Stimulated activated CD4-positive, alpha-beta T cell treated with anti-CD3 and anti-CD28 coated beads, Interleukin-1b, Interleukin-23, amount 100 ng/mL, for 24 hours (primary cell): ENCODE measurements around the gene RASD2.
"Not testable (repeated sequence)": the region's sequence is repeated elsewhere in the genome, so short reads cannot be mapped to it uniquely, and the experiment has no call there.

Experiments used
- DNase-seq, 4 experiments: peaks; one replicate each; pipeline ENCODE4 v3.0.0-alpha.2; 2020; ENCODE audit warnings: low read depth in 4 of 4, low spot score in 1 of 4

RASD2 gene, protein sequence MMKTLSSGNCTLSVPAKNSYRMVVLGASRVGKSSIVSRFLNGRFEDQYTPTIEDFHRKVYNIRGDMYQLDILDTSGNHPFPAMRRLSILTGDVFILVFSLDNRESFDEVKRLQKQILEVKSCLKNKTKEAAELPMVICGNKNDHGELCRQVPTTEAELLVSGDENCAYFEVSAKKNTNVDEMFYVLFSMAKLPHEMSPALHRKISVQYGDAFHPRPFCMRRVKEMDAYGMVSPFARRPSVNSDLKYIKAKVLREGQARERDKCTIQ

DNA sequence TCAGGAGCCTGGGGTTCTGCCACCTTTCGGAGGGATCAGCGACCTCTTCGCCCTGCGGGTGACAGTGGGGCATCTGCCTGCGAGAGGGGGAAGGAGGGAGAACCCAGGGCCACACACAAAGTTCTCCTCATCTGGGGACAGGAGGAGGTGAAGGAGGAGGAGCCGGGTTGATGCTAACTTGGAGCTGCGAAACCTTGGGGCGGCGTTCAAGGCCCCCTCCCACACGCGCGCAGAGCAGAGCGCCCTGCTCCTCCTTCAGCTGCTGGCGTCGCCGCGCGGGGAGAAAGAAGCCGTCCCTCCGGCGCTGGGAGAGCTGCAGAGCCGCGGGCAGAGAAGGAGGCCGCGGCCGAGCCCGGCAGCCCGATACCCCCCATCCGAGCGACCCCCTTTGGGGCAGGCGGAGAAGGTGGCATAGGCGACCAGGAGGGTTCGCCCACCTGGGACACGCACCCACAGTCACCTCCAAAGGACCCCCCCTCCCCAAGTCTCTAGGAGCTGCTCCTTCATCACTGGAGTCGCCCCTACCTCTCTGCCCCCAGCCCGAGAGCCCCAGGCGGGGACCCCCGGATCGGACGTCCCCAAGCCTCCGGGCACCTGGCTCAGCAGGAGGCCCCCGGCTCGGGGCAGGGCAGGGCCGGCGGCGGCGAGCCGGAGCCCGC, at the start of gene RASD2:
Gene RASD2, plus strand, starts transcription at position 237 of the 659 bp plus-strand sequence. CDS start 5,979 bp downstream, outside the sequence.
- DNase-seq: peak in 2 of 4 experiments; percentile 23 to 35

DNA sequence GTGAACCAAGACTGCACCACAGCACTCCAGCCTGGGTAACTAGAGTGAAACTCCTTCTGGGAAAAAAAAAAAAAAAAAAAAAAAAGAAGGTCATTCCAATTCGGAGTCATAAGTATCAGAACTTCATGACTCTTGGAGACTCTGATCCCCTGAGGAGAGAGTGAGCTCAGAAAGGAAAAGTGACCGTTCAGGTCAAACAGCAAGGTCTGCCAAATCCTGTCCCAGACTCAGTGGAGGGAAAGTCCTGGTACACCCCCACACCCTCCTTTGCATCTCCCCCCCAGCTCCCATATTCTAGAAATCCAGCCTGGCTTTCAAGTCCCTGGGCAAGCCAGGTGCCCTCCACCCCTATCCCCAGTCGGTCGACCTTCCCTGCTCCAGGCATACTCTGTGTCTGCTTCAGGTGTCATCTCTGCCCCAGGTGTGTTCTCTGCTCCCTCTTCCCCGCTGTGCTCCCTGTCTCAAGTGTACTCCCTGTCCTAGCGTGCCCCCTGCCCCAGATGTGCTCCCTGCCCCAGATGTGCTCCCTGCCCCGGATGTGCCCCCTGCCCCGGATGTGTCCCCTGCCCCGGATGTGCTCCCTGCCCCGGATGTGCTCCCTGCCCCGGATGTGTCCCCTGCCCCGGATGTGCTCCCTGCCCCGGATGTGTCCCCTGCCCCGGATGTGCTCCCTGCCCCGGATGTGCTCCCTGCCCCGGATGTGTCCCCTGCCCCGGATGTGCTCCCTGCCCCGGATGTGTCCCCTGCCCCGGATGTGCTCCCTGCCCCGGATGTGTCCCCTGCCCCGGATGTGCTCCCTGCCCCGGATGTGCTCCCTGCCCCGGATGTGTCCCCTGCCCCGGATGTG, 49.3 kb upstream of the RASD2 start:
- DNase-seq: not testable (repeated sequence)

DNA sequence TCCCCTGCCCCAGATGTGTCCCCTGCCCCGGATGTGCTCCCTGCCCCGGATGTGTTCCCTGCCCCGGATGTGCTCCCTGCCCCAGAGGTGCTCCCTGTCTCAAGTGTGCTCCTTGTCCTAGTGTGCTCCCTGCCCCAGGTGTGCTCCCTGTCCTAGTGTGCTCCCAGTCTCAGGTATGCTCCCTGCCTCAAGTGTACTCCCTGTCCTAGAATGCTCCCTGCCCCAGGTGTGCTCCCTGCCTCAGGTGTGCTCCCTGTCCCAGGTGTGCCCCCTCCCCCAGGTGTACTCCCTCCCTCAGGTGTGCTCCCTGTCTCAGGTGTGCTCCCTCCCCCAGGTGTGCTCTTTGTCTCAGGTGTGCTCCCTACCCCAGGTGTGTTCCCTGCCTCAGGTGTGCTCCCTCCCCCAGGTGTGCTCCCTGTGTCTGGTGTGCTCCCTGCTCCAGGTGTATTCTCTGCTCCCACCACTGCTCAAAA, 48.7 kb upstream of the RASD2 start:
- DNase-seq: no peak

DNA sequence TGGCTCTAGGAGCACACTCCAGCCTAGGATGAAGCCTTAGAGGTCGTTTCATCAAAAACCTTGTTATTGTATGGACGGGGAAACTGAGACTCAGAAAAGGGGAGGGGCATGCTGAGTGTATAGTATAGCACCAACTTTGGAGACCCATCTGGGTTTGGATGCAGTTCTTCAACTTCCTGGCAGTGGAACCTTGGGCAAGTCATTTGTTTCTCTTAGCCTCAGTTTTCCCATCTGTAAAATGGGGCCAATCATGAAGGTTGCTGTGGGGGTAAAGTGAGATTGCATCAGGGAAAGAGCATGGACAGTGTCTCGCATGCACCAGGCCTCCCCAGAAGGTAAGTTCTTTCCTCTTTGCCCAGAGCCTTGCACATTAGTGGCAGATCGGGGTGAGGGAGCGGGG, 47.6 kb upstream of the RASD2 start:
- no peak for DNase-seq

DNA sequence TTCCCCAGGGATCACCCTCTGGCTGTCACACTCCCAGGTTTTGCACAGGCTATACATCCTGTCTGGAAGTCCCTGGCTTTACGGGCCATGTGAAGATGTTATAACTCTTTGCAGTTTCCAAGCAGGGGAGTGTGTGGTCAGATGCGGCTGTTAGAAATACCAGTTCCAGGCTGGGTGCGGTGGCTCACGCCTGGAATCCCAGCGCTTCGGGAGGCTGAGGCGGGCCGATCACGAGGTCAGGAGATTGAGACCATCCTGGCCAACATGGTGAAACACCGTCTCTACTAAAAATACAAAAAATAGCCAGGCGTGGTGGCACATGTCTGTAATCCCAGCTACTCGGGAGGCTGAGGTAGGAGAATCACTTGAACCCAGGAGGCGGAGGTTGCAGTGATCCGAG, 44.9 kb upstream of the RASD2 start:
- DNase-seq: not testable (repeated sequence)

DNA sequence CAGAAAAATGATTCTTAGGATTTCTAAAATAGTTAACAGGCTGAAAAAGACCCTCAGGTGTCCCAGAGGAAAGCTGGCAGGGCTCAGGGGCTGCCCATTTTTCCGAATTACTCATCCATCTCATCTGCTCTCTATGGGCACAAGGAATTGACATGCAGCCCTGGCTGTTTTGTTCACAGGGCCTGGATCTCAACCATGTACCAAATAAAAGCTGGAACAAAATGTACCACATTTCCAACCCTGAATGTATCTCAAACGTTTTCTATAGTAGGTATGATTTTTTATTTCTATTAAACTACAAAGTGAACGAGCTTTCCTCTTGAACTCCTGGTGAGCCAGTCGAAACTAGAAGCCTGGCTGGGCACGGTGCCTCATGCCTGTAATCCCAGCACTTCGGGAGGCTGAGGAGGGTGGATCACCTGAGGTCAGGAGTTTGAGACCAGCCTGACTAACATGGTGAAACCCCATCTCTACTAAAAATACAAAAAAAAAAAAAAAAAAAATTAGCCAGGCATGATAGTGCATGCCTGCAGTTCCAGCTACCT, 43.8 kb upstream of the RASD2 start:
- DNase-seq: no peak

DNA sequence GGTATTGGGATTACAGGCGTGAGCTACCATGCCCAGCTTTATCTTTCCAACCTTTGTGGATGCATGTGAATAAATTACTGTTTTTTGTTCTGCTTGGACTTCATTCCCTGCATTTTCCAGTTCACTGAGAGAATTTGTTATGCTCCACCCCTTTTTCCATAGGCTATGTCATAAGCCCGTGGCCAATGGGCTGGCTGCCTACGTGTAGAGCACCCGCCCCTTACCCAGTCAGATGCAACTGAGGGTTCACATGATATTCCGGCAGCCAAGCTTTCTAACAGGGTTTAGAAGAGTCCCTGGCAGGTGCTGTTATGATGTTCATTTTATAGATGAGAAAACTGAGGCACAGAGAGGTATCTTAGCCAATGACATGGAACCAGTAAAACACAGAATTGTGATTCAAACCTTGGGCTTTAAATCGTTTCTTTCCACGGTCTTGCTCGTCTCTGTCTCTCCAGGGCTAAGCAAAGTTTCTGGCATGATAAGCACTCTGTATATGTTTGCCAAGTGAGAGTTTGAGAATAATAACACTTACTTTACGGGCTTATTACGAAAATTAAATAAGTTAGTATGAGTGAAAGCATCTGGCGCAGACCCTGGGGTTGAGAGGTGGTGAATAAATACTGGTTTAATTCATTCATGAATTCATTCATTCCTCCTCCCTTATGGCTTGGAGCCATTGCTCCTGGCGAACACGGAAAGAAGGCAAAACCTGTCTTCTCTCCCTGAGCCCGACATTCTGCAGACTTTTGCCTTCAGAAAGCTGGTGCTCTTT, 42.4 kb upstream of the RASD2 start:
- DNase-seq: no peak

DNA sequence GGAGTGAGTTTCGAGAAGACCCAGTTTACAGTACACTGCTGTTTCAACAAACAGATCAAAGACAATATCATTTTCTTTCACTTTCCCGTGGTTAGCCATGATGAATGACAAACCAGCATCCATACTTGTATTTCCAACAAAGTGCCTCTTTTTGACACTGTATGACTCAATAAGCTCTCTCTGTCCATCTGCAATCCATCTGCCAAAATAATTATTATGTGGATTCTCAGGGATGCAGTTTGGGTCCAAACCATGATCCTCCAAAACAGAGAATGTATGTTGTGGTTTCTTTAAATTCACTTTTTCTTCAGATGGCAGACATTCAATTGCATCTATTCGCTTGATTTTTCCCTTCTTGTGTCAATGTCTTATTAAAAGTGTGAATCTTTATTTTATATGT, 37.8 kb upstream of the RASD2 start:
- no peak for DNase-seq

DNA sequence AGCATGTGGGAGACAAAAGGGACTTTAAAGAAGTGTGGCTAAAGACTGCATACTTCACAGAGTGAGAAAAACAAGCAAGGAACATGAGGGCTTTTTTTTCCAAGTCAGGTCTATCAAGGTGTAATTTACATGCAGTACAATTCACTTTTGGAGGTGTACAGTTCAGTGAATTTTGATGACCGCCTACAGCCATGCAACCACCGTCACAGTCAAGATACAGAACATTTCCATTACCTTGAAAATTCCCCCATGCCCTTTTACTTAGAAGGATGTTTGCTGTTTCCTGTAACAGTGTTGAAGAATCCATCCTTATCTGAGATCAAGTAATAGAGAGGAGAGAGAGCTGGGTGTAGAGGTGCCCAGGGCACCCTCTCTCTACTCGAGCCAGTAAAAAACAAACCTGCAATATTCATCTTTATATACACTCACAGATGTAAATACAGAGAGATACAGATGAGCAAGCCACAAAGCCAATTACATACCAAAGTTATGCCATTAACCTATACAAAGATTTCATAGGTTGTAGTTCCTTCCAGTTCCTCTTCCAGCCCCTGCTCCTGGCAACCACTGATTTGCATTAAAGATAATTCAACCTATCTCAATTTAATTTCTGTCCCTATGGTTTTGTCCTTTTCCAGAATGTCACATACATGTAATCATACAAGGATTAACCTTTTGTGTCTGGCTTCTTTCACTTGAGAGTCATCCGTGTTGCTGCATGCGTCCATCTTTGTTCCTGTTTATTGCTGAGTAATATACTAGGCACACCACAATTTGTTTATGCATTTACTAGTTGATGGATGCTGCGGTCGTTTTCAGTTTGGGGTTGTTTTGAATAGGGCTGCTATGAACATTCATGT, 35.0 kb upstream of the RASD2 start:
- no peak for DNase-seq

DNA sequence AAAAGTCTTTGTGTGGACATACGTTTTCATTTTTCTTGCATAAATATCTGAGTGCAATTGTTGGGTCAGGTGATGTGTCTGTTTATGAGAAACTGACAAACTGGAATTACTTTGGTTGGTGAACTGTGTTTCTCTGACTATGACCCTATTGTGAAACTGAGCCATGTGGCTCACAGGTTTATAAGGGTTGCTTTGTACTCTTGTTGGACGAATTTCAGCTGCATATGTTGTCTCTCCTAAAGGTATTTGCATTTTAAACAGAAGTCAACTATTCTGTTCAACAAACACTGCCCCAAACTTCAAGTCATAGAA, 34.4 kb upstream of the RASD2 start:
- no peak for DNase-seq

DNA sequence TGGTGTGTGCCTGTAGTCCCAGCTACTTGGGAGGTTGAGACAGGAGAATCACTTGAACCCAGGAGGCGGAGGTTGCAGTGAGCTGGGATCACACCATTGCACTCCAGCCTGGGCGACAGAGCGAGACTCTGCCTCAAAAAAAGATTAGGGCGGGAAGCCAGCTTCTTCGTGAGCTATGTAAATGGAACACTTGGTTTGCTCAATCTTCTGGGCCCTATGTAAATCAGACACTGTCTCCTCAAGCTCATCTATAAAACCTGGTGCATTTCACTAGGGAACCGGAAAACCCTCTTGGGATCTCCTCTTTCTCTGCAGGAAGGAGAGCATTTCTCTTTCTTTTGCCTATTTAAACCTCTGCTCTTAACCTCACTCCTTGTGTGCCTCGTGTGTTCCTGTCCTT, 32.8 kb upstream of the RASD2 start:
- DNase-seq: not testable (repeated sequence)

DNA sequence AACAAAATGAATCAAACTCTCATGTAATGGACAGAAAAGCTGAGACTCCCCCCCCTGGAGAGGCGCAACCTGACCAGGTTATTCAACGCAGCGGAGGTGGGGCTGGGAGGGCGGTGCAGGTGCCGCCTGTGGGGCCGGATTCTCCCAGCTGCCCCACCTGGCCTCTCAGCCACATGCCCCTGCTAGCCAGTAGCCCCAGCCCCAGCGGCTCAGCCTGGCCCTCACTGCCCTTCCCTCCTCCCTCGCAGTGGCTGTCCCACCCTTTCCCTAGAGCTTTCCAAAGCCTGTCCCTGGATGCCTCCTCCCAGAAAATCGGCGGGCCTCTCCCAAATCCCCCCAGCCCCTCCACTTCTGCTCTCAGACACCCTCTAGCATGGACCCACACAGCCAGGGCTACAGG, 31.2 kb upstream of the RASD2 start:
- DNase-seq: no peak

DNA sequence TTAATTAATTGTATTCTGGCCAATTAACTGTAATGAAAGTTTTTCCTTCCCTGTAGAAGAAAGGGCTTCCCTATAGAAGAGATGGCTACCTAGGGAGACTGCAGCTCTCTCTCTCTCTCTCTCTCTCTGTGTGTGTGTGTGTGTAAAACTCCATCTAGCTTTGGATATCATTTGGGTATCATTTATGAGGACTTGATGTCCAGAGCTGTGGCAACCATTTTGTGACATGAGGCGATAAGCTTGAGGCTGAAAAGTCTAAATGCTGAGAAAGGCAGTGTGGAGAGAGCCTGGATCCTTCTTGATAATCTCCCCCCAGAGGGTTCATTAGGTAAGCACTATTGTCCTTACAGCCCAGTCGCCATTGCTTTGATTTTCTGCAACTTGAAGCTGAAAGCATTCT, 30.7 kb upstream of the RASD2 start:
- DNase-seq: no peak

DNA sequence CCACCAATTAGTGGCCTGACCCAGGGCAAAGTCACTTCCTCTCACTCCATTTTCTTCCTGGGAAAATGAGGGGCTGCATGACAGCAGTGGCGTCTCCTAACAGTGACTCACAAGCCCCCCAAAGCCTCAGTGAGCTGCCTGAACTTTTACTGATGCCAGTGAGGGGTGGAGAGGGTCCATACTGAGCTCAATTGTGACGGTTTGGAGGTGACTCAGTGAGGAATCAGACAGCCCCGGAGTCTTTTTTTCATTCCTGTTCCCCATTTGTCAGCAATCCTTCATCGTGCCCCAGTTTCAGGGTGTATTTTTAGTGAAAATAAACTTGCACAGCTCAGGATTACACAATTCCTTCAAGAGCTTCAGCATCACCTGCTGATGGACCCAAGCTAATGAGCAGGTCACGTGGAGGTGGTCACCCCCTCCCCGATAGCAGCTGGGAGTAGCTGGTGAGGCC, 30.1 kb upstream of the RASD2 start:
- no peak for DNase-seq

DNA sequence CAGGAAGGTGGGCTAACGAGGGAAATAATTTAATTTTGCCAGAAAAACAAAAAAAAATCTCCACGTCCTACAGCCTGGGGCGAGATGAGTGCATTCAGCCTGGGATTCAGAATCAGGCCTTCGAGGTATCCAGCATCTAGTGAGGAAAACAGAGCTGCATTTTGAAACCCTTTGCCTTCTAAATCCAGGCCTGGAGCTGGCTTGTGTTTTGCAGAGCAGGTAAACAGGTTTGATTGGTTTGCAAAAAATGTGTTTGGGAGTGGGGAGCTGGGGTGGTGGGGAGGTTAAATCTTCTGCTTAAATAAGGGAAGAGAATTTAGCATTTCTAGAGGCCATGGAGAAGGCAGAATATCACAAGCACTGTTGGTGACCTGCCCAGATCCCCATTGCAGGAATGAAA, 29.7 kb upstream of the RASD2 start:
- no peak for DNase-seq

DNA sequence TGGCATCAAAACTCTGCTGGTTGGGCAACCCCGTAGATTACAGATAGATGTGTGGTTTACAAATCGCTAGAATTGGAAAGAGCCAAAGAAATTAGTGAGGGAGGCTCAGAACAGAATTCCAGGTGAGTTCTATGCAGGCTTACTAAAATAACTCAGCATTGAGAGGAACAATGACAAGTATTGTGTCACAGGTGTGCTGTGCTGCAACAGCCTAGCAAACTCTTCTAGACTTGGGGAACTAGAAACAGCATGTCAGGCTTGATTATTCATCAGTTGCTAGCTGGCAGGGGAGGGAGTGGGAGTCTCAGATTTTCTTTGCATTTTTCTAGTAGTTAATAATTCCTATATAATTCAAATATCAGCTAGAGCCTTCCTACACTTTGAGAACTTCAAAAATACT, 26.3 kb upstream of the RASD2 start:
- DNase-seq: no peak

DNA sequence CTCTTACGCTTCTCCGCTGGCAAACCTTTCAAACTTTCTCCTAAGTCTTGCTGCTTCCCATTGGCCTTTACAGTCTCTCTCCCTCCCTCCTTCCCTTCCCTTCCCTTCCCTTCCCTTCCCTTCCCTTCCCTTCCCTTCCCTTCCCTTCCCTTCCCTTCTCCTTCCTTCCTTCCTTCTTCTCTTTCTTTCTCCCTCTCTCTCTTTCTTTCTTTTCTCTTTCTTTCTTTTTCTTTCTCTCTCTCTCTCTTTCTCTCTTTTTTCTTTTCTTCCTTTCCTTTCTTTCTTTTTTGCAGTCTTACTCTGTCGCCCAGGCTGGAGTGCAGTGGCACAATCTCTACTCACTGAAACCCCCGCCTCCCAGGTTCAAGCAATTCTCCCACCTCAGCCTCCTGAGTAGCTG, 24.7 kb upstream of the RASD2 start:
- not testable (repeated sequence) for DNase-seq

DNA sequence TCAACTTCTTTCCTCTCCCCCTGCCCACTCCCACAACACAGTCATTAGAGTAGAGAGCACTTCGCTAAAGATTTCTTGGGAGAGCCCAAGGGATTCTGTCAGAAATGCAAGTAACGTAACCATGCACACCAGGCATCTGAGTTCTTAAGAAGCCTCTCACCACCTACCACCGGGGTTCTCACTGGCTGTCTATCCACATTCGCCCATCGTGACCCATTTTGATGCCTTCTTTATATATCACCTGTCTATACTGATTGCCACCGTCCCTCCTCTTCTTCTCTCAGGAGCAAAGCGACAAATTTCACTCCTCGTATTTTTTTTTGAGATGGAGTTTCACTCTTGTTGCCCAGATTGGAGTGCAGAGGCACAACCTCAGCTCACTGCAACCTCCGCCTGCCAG, 23.9 kb upstream of the RASD2 start:
- no peak for DNase-seq

DNA sequence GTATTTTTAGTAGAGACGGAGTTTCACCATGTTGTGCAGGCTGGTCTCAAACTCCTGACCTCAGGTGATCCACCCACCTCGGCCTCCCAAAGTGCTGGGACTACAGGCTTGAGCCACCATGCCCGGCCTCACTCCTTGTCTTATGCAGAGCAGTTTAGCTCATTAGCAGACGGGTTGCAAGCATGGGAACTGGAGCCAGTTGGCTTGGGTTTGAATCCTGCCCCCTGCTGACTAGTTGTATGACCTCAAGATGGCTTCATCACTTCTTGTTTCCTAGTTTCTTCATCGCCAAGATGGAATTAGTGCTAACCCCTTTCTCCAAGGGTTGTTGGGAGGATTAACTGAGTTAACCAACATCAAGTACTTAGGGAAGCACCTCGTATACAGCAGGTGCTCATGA, 23.4 kb upstream of the RASD2 start:
- DNase-seq: no peak
